ENCODE data around the gene SLC44A4.

- TF ChIP-seq POLR2A (IDR thresholded peaks at IDR 0.05; ENCODE audit: low read length), result no peak
- no peak for TF ChIP-seq GATA1 (IDR thresholded peaks at IDR 0.05; ENCODE audit: low read depth, low read length)
Observed at GRCh38 chr6:31915756-31916155, 37.0 kb upstream of the SLC44A4 start.
